GM21528 (cell line): Measurements from ENCODE around the gene TMPRSS12.
"Not testable (repeated sequence)": the region's sequence is repeated elsewhere in the genome, so short reads cannot be mapped to it uniquely, and the experiment has no call there.

Source experiments
- ATAC-seq: cut with Tn5 transposase; IDR thresholded peaks from one replicate; pipeline ENCODE4 v1.9.1; 2021; ENCODE audit warnings: mild to moderate bottlenecking, moderate library complexity; ENCODE audit not compliant: unreplicated experiment, low FRiP score

The TMPRSS12 gene

GRCh38 chr12:50855679-50856078, 13.0 kb downstream of the TMPRSS12 start:
- ATAC-seq = not testable (repeated sequence)

DNA sequence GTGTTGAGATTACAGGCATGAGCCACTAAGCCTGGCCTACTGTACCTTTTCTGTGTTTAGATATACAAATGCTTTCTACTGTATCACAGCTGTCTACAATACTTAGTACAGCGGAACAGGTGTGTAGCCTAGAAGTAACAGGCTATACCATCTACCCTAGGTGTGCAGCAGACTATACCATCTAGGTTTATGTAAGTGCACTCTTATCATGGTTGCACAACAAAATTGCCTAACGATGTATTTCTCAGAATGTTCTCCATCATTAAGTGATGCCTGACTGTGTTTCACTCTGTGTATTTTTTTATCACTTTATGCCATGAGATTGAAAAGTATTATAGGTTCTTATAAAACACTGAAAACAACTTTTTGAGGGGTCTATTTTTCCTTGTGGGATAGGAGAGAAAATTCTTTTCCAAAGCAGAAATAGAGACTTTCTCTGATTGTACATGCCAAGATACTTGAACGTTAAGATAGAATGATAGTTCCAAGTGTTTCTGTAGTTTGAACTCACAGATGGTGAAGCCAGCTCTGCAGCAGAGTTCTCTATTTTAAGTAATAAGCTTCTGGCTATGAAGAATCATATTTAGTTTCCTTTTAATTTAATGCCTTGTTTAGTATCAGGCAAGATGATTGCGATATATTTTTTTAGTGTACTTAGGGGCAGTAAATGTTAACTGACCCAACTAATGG, 17.0 kb downstream of the TMPRSS12 start:
- no peak for ATAC-seq

DNA sequence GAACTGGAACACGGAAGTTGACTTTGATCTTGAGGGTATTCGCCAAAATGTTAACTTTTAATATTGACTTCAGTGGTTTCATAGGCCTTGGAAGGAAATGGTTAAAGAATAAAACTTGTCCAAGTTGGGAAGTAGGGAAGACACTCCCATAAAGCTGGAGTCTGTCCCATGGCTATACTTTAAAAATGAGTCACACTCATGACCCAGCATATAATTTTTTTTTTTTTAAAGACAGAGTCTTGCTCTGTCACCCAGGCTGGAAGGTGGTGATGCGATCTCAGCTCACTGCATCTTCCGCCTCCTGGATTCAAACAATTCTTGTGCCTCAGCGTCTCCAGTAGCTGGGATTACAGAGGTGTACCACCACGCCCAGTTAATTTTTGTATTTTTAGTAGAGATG, 19.6 kb downstream of the TMPRSS12 start:
- ATAC-seq = no peak

- ATAC-seq = no peak
Observed at GRCh38 chr12:50865266-50865665, 22.5 kb downstream of the TMPRSS12 start.

DNA sequence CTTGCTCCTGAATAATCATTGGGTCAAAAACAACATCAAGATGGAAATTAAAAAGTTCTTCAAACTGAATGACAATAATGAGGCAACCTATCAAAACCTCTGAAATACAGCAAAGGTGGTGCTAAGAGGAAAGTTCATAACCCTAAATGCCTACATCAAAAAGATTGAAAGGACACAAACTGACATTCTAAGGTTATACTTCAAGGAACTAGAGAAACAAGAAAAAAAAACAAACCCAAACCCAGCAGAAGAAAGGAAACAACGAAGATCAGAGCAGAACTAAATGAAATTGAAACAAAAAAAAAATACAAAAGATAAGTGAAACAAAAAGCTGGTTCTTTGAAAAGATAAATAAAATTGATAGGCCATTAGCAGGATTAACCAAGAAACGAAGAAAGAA, 26.2 kb downstream of the TMPRSS12 start:
- ATAC-seq = not testable (repeated sequence)

DNA sequence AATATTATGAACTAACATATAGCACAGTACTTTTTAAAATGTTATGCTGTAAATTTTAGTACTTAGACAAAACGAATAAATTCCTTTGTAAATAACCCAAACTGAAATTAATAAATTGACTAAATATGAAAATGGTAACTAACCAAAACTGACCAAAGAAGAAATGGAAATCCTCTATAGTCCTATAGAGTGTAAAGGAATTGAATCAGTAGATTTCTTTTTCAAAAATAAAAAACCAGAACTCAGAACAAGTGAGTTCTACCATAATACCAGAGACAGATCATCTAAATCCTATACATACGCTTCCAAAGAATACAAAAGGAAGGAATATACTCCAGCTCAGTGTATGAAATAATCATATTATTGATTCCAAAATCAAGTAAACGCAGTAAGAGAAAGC, 39.8 kb downstream of the TMPRSS12 start:
- ATAC-seq = no peak

GRCh38 chr12:50887191-50887590, 44.5 kb downstream of the TMPRSS12 start:
- ATAC-seq = no peak

- no peak for ATAC-seq
Observed at GRCh38 chr12:50888666-50889065, 45.9 kb downstream of the TMPRSS12 start.

DNA sequence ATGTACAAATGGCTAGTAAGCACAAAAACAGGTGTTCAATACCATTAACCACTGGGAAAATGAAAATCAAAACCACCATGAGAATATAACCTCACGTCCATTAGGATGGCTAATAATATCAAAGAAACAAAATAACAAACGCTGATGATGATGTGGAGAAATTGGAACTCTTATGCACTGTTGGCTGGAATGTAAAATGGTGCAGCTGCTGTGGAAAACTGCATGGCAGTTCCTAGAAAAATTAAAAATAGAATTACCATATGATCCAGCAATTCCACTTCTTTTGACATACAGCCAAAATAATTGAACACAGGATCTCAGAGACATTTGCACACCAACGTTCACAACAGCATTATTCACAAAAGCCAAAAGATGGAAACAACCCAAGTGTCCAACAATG, 51.5 kb downstream of the TMPRSS12 start:
- no peak for ATAC-seq

DNA sequence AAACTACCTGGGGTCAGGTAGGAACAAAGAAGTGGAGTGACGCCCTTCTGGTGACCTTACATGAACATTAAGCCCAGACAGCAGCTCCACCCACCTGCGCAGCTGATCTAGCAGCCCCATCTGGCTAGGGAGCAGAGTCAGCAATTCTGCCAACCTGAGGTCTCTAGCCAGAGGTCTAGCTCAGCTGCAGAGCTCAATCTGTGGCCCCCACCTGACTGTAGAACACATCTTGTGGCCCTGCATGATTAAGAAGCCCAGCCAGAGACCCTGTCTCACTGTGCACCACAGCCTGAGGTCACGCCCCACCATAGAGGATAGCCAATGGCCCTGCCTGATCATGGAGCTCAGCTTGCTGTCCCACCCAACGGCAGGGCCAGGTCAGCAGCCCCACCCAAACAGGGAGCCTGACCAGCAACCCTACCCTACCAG, 59.0 kb downstream of the TMPRSS12 start:
- ATAC-seq = no peak

DNA sequence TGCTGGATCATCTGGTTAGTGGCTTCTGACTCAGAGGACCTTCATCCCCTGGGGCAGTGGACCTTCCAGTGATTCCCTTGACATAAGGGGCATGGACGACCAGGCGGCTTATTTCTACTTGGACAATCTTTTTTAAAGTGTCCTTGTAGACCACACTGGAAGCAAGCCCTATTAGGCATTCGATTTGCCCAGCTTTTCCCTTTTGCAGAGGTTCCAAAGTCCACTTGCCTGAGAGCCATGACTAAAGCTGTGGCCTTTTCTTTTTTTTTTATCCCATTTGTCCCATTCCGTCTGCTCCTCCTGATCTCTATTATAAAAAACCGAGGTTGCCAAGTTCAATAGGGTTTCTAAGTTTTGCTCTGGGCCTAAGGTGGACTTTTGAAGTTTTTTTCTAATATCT, 65.8 kb downstream of the TMPRSS12 start:
- ATAC-seq = not testable (repeated sequence)

- not testable (repeated sequence) for ATAC-seq
Observed at GRCh38 chr12:50912361-50912760, 69.6 kb downstream of the TMPRSS12 start.

GRCh38 chr12:50913224-50913623, 70.5 kb downstream of the TMPRSS12 start:
- ATAC-seq = no peak

DNA sequence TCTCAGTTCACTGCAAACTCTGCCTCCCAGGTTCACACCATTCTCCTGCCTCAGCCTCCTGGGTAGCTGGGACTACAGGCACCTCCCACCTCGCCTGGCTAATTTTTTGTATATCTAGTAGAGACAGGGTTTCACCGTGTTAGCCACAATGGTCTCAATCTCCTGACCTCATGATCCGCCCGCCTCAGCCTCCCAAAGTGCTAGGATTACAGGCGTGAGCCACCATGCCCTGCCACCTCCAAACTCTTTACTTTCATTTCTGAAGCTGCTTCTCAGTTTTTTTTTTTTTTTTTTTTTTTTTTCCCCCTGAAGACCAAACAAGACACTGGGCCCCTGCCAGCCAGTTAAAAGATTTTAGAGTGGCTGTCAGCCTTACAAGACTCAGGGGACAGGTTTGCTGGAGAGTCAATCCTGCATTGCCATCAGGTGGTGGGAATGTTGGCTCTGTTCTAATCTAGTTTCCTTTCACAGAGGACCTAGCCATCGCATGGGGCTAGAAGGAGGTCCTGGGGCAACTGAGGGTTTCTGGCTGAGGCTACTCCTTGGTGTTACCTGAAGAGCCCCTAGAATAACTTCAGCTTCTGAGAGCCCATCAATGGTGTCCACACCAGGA, 72.3 kb downstream of the TMPRSS12 start:
- ATAC-seq = no peak

- ATAC-seq = no peak
Observed at GRCh38 chr12:50916292-50916691, 73.6 kb downstream of the TMPRSS12 start.

GRCh38 chr12:50918584-50919316, 76.0 kb downstream of the TMPRSS12 start:
- no peak for ATAC-seq

GRCh38 chr12:50922820-50923219, 80.1 kb downstream of the TMPRSS12 start:
- ATAC-seq = no peak

DNA sequence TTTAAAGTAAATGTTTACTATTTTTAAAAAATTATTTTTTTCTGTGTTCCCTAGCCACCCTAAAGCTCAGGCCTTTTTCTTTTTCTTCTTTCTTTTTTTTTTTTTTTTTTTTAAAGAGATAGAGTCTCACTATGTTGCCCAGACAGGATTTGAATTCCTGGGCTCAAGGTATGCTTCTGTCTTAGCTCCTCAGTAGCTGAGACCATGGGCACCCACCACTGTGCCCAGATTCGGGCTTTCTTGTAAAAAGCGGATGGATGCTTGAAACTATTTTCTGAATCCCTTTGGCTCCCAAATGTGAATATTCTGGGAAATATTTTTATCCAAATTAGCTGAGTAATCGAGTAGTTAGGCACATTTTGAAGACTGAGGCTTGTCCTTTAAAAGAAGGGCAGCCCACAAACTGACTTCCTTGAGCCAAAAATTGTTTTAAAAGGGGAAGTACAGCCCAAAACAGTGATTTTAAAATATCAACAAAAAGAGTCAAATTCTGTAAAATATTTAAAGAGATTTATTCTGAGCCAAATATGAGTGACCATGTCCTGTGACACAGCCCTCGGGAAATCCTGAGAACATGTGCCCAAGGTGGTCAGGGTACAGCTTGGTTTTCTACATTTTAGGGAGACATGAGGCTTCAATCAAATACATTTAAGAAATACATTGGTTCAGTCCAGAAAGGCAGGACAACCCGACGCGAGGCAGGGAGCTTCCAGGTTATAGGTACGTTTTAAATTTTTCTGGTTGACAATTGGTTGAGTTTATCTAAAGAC, 80.8 kb downstream of the TMPRSS12 start:
- no peak for ATAC-seq

- no peak for ATAC-seq
Observed at GRCh38 chr12:50924131-50924438, 81.4 kb downstream of the TMPRSS12 start.

- ATAC-seq = peak; percentile 84
Observed at GRCh38 chr12:50924439-50925341, 82.0 kb downstream of the TMPRSS12 start.
